ENCODE measurements around the gene PBX4.
"Not testable (repeated sequence)": the region's sequence is repeated elsewhere in the genome, so short reads cannot be mapped to it uniquely, and the experiment has no call there.

PBX4 gene

GRCh38 chr19:19626516-19627472 is 8.3 kb upstream of the PBX4 start:
- no peak for DNase-seq

GRCh38 chr19:19624032-19624570 is 5.6 kb upstream of the PBX4 start:
- DNase-seq, result no peak

DNA sequence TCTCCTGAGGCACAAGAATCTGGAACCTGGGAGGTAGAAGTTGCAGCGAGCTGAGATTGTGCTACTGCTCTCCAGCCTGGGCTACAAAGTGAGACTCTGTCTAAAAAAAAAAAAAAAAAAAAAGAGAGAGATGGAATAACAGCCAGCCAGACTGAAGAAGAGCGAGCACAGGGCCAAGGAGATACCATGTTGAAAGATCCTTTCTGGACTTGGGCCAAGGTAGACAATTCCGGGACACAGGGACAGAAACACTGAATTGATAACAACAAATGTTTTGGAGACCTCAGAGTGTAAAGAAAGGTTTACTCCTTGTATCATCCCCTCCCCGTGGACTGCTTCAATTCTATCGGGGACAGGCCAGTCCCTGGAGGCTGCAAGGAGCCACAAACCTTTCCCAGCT is 4.9 kb upstream of the PBX4 start:
- no peak for DNase-seq

- no peak for DNase-seq
Measured at GRCh38 chr19:19619849-19620210, 1.3 kb upstream of the PBX4 start.

- no peak for DNase-seq
Measured at GRCh38 chr19:19619181-19619848, 828 bp upstream of the PBX4 start.

DNA sequence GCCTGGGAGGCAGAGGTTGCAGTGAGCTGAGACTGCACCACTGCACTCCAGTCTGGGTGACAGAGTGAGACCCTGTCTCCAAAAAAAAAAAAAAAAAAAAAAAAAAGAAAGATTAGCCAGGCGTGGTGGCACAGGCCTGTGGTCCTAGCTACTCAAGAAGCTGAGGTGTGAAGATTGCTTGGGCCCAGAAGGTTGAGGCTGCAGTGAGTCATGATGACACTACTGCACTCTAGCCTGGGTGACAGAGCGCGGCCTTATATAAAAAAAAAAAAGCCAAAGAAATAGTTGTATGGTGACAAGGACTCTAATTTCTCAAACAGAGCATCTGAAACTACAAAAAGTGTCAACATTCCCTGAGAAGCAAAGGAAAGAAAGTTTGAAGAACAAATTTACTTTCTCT is 3.4 kb downstream of the PBX4 start:
- DNase-seq, result no peak

GRCh38 chr19:19613506-19613905 is 5.0 kb downstream of the PBX4 start:
- DNase-seq, result no peak

- no peak for DNase-seq
Measured at GRCh38 chr19:19610376-19611202, 7.9 kb downstream of the PBX4 start.

GRCh38 chr19:19606686-19607085 is 11.8 kb downstream of the PBX4 start:
- not testable (repeated sequence) for DNase-seq

- no peak for DNase-seq
Measured at GRCh38 chr19:19606021-19606420, 12.5 kb downstream of the PBX4 start.

- DNase-seq, result no peak
Measured at GRCh38 chr19:19602713-19603324, 15.7 kb downstream of the PBX4 start.

- no peak for DNase-seq
Measured at GRCh38 chr19:19602136-19602712, 16.3 kb downstream of the PBX4 start.

- no peak for DNase-seq
Measured at GRCh38 chr19:19600793-19601330, 17.6 kb downstream of the PBX4 start.

DNA sequence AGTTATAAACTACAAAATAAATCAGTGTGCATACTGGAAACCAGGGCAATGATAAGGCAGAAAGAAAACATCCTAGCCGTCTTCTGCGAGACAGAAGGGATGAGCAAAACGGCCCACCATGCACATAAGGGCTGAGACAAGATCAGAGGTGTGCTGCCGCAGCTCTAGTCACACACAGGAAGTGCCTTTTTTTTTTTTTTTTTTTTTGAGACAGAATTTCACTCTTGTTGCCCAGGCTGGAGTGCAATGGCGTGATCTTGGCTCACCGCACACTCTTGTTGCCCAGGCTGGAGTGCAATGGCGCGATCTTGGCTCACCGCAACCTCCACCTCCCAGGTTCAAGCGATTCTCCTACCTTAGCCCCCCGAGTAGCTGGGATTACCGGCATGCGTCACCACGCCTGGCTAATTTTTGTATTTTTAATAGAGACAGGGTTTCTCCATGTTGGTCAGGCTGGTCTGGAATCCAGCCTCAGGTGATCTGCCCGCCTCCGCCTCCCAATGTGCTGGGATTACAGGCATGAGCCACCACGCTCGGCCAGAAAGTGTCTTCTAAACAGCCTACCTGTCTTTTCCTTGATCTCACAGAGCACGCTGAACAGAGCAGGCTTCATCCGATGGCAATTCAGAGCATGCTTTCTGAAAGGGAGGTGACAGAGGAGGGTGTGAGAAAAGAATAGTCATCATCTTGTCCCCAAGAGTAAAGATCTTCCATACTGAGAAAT is 19.6 kb downstream of the PBX4 start:
- peak; percentile 56 for DNase-seq

DNA sequence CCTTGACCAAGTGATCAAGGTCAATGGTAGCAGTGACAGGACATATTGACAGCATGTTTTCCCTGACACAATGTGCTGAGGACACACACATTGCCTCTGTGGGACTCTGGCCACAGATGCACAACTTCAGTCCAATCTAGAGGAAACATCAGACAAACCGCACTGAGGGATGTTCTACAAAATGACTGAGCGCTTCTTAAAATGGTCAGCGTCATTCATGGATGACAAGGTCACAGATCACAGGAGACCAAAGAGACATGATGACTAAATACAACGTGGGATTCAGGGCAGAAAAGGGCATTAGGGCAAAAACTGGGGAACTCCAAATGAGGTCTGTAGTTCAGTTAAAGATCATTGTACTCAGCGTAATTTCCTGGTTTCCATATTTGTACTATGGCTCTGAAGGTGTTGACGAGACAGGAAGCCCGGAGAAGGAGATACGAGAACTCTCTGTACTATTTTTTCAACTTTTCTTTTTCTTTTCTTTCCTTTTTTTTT is 20.6 kb downstream of the PBX4 start:
- DNase-seq, result peak; percentile 40

GRCh38 chr19:19595171-19595701 is 23.3 kb downstream of the PBX4 start:
- no peak for DNase-seq

- no peak for DNase-seq
Measured at GRCh38 chr19:19594381-19594780, 24.1 kb downstream of the PBX4 start.

- DNase-seq, result no peak
Measured at GRCh38 chr19:19592690-19593089, 25.8 kb downstream of the PBX4 start.

GRCh38 chr19:19591133-19591825 is 27.2 kb downstream of the PBX4 start:
- peak; percentile 55 for DNase-seq

- no peak for DNase-seq
Measured at GRCh38 chr19:19588546-19588945, 29.9 kb downstream of the PBX4 start.

Measured in activated CD4-positive, CD25-positive, alpha-beta regulatory T cell treated with anti-CD3 and anti-CD28 coated beads, Interleukin-2, amount 50 U/mL, for 72 hours (primary cell).